Endothelial cell of umbilical vein (primary cell): ENCODE data around the gene AFG1L.

Experiments used
- EZH2 ChIP-seq: IDR thresholded peaks from 2 replicates; pipeline ENCODE4 v1.6.1; 2012; ENCODE audit warnings: borderline replicate concordance, low read depth, mild to moderate bottlenecking, moderate library complexity, low read length, inconsistent platforms; ENCODE audit not compliant: severe bottlenecking
- JUN ChIP-seq: IDR thresholded peaks from 2 replicates; pipeline ENCODE4 v1.6.1; 2011; ENCODE audit warnings: borderline replicate concordance, low read depth; ENCODE audit not compliant: insufficient read length, insufficient read depth
- POLR2A ChIP-seq: IDR thresholded peaks from 2 replicates; pipeline ENCODE4 v1.6.1; 2012; ENCODE audit warnings: low read depth, mild to moderate bottlenecking, control low read depth, low read length
- POLR2AphosphoS5 ChIP-seq: IDR thresholded peaks from 2 replicates; pipeline ENCODE4 v1.6.1; 2012; ENCODE audit warnings: low read depth, mild to moderate bottlenecking, control low read depth, low read length, moderate library complexity; ENCODE audit not compliant: insufficient read depth
- TF ChIP-seq, protein P1 (sequence below), 2 donors: IDR thresholded peaks; 1 replicate in 1 of 2; 2 replicates in 1 of 2; pipeline ENCODE4 v1.5.1; 2011; ENCODE audit warnings: low read length in 2 of 2, mild to moderate bottlenecking in 2 of 2, moderate library complexity in 2 of 2, control low read depth in 1 of 2, inconsistent platforms in 1 of 2, low read depth in 1 of 2; ENCODE audit not compliant: insufficient read depth in 1 of 2; ENCODE audit errors: extremely low read depth in 1 of 2

DNA sequence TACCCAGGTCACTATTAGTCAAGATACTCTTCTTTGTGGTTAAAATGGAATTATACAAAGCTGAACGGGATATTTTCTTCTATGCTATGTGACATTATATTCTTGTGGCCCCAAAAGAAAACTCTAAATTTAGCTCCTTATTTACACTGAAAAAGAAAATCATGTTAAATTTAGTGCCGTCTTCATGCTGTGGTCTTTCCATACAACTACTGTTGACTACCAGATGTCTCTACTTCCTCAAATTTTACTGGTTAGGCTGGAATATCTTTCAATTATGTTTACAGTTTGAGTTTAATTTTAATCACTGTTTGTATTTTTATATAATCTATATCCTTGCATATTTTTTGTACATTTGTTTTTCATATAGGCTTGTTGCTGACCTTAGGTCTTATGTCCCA lies 170.2 kb downstream of the AFG1L start:
- TF ChIP-seq JUN (no peak), POLR2A (no peak), EZH2 (no peak), POLR2AphosphoS5 (no peak)
- TF ChIP-seq, protein P1, sequence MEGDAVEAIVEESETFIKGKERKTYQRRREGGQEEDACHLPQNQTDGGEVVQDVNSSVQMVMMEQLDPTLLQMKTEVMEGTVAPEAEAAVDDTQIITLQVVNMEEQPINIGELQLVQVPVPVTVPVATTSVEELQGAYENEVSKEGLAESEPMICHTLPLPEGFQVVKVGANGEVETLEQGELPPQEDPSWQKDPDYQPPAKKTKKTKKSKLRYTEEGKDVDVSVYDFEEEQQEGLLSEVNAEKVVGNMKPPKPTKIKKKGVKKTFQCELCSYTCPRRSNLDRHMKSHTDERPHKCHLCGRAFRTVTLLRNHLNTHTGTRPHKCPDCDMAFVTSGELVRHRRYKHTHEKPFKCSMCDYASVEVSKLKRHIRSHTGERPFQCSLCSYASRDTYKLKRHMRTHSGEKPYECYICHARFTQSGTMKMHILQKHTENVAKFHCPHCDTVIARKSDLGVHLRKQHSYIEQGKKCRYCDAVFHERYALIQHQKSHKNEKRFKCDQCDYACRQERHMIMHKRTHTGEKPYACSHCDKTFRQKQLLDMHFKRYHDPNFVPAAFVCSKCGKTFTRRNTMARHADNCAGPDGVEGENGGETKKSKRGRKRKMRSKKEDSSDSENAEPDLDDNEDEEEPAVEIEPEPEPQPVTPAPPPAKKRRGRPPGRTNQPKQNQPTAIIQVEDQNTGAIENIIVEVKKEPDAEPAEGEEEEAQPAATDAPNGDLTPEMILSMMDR (IDR thresholded peaks at IDR 0.05; ENCODE audit: extremely low read depth in 1 of 2, insufficient read depth in 1 of 2, low read depth in 1 of 2, low read length in 2 of 2), result no peak
